ENCODE data around the gene GTF3C6. TPM values are rescaled to one million over a fixed set of nuclear protein-coding genes. Genes with fewer than 3 reads are reported as not detected.
"Not testable (repeated sequence)": the region's sequence is repeated elsewhere in the genome, so short reads cannot be mapped to it uniquely, and the experiment has no call there.

Gene GTF3C6
- total RNA-seq, 1 experiment from 2014 or later, result 199 TPM

DNA sequence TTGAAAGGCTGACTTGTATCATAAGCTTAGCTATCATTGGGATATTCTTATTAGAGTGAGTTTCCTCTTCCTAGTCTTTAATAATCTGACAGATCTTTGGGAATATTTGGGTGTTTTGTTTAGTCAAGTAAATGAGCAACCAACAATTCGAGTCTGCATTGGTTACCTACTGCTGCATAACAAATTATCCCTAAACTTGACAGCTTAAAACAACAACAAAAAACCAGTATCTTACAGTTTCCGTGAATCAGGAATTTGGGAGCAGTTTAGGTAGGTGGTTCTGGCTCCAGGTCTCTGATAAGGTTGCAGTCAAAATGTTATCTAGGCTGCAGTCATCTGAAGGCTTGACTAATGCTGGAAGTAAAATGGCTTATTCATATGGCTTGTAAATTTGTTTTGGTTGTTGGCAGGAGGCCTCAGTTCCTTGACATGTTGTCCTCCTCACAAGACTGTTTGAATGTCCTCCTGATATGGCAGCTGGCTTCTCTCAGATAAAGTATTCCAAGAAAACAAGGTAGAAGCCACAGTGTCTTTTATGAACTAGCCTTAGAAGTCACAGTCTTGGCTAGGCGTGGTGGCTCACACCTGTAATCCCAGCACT is 7.2 kb downstream of the GTF3C6 start:
- BruUV-seq (replicated peaks), result no TSS peak
- intact Hi-C loops (cut with micrococcal nuclease; ENCODE audit: unreplicated experiment), result no loop called here
- no peak overlapping the region for H3K27ac ChIP-seq (ENCODE audit: low read depth, low read length, poor library complexity, severe bottlenecking)
- peaks cover 55% of the 10 kb centered on the region for H3K36me3 ChIP-seq (ENCODE audit: insufficient read depth, low read length, poor library complexity, severe bottlenecking)
- ChIA-PET CTCF (no interaction called here), POLR2A (ENCODE audit: low non-redundant PET) (no interaction called here)
- H3K4me1 ChIP-seq (ENCODE audit: insufficient read depth, low read length, poor library complexity, severe bottlenecking), result no peaks in the 10 kb centered on the region
- no peaks in the 10 kb centered on the region for H3K27me3 ChIP-seq (replicated peaks; ENCODE audit: insufficient read depth, low read depth, low read length, poor library complexity)
- TF ChIP-seq EZH2 (IDR thresholded peaks at IDR 0.05; ENCODE audit: borderline replicate concordance, low read depth, low read length, poor library complexity, severe bottlenecking), result no peak
- TF ChIP-seq, protein P1, sequence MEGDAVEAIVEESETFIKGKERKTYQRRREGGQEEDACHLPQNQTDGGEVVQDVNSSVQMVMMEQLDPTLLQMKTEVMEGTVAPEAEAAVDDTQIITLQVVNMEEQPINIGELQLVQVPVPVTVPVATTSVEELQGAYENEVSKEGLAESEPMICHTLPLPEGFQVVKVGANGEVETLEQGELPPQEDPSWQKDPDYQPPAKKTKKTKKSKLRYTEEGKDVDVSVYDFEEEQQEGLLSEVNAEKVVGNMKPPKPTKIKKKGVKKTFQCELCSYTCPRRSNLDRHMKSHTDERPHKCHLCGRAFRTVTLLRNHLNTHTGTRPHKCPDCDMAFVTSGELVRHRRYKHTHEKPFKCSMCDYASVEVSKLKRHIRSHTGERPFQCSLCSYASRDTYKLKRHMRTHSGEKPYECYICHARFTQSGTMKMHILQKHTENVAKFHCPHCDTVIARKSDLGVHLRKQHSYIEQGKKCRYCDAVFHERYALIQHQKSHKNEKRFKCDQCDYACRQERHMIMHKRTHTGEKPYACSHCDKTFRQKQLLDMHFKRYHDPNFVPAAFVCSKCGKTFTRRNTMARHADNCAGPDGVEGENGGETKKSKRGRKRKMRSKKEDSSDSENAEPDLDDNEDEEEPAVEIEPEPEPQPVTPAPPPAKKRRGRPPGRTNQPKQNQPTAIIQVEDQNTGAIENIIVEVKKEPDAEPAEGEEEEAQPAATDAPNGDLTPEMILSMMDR (conservative IDR thresholded peaks at IDR 0.05; ENCODE audit: low read depth, low read length), result no peak
- no peak for DNase-seq (ENCODE audit: low spot score)
- H3K9me3 ChIP-seq (ENCODE audit: low read depth, low read length, poor library complexity, severe bottlenecking), result no peaks in the 10 kb centered on the region
- H3K4me3 ChIP-seq (ENCODE audit: low read depth, low read length, poor library complexity, severe bottlenecking), result no peak overlapping the region

DNA sequence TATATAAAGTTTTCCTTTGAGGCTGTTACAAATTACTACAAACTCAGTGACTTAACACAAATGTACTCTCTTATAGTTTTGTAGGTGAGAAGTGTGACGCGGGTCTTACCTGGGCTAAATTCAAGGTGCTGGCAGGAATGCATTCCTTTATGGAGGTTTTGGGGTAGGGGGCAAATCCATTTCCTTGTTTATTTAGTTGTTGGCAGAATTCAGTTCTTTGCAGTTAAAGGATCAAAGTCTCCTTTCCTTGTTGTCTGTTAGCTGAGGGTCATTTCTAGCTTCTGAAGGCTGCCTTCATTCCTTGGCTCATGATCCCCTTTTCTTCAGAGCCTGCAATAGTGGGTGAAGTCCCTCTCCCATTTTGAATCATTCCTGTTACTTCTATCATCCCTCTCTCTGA is 10.2 kb downstream of the GTF3C6 start:
- H3K4me3 ChIP-seq (ENCODE audit: low read depth, low read length, poor library complexity, severe bottlenecking); H3K9me3 ChIP-seq (ENCODE audit: low read depth, low read length, poor library complexity, severe bottlenecking); H3K27me3 ChIP-seq (replicated peaks; ENCODE audit: insufficient read depth, low read depth, low read length, poor library complexity); POLR2A ChIA-PET (ENCODE audit: low non-redundant PET); BruUV-seq (replicated peaks); intact Hi-C loops (cut with micrococcal nuclease; ENCODE audit: unreplicated experiment); H3K27ac ChIP-seq (ENCODE audit: low read depth, low read length, poor library complexity, severe bottlenecking); DNase-seq (ENCODE audit: low spot score); CTCF ChIA-PET; H3K4me1 ChIP-seq (ENCODE audit: insufficient read depth, low read length, poor library complexity, severe bottlenecking): not testable (repeated sequence)
- peaks cover 27% of the 10 kb centered on the region for H3K36me3 ChIP-seq (ENCODE audit: insufficient read depth, low read length, poor library complexity, severe bottlenecking)

DNA sequence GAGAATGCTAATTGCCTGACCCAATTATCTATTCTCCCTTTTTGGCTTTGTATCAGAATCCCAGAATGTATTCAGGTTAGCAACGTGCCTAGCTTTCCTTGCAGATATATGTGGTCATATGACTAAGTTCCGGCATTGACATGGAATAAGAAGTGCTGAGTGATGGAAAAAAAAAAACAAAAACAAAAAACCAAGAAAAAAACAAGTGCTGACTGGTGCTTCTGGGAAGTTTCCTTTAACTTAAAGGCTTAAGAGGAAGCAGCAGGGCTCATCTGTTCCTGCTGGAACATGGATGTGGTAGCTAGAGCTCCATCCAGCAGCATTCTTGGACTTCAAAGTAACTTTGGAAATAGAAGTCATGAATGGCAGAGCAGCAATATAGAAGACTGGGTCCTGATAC is 13.0 kb downstream of the GTF3C6 start:
- no peaks in the 10 kb centered on the region for H3K27me3 ChIP-seq (replicated peaks; ENCODE audit: insufficient read depth, low read depth, low read length, poor library complexity)
- H3K4me3 ChIP-seq (ENCODE audit: low read depth, low read length, poor library complexity, severe bottlenecking), result no peak overlapping the region
- H3K27ac ChIP-seq (ENCODE audit: low read depth, low read length, poor library complexity, severe bottlenecking), result no peak overlapping the region
- H3K36me3 ChIP-seq (ENCODE audit: insufficient read depth, low read length, poor library complexity, severe bottlenecking), result peaks cover 15% of the 10 kb centered on the region
- ChIA-PET CTCF (no interaction called here), POLR2A (ENCODE audit: low non-redundant PET) (no interaction called here)
- H3K4me1 ChIP-seq (ENCODE audit: insufficient read depth, low read length, poor library complexity, severe bottlenecking), result no peaks in the 10 kb centered on the region
- H3K9me3 ChIP-seq (ENCODE audit: low read depth, low read length, poor library complexity, severe bottlenecking), result no peaks in the 10 kb centered on the region
- TF ChIP-seq, protein P1 (conservative IDR thresholded peaks at IDR 0.05; ENCODE audit: low read depth, low read length), result no peak
- no peak for TF ChIP-seq EZH2 (IDR thresholded peaks at IDR 0.05; ENCODE audit: borderline replicate concordance, low read depth, low read length, poor library complexity, severe bottlenecking)
- no peak for DNase-seq (ENCODE audit: low spot score)
- intact Hi-C loops (cut with micrococcal nuclease; ENCODE audit: unreplicated experiment), result no loop called here
- BruUV-seq (replicated peaks), result no TSS peak

DNA sequence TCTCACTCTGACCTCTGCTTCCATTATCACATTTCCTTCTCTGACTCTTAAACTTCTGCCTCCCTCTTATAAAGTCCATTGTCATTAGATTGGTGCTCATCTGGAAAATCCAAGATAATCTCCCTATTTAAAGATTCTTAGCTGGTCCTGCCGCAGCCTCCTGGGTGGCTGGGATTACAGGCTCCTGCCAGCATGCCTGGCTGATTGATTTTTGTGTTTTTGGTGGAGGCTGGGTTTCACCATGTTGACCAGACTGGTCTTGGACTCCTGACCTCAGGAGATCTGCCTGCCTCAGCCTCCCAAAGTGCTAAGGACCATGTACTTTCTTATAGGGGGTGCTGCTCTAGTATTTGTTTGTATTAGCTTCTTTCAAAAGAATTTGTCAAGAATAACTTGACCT is 18.1 kb downstream of the GTF3C6 start:
- POLR2A ChIA-PET (ENCODE audit: low non-redundant PET), result interaction anchor here (0.7 kb wide), 1 partner anchor 801 kb away, joined by 7 read pairs; no protein-coding TSS in a partner anchor
- intact Hi-C loops (cut with micrococcal nuclease; ENCODE audit: unreplicated experiment), result no loop called here
- CTCF ChIA-PET, result no interaction called here

More for the DNA sequence above, 18.1 kb downstream of the GTF3C6 start:
- Histone ChIP-seq H3K27me3 (replicated peaks; ENCODE audit: insufficient read depth, low read depth, low read length, poor library complexity) (no peaks in the 10 kb centered on the region), H3K4me3 (ENCODE audit: low read depth, low read length, poor library complexity, severe bottlenecking) (no peak overlapping the region), H3K4me1 (ENCODE audit: insufficient read depth, low read length, poor library complexity, severe bottlenecking) (no peaks in the 10 kb centered on the region), H3K9me3 (ENCODE audit: low read depth, low read length, poor library complexity, severe bottlenecking) (peaks cover 4% of the 10 kb centered on the region), H3K27ac (ENCODE audit: low read depth, low read length, poor library complexity, severe bottlenecking) (no peak overlapping the region), H3K36me3 (ENCODE audit: insufficient read depth, low read length, poor library complexity, severe bottlenecking) (no peaks in the 10 kb centered on the region)
- no TSS peak for BruUV-seq (replicated peaks)
- DNase-seq (ENCODE audit: low spot score), result no peak
- TF ChIP-seq, protein P1 (conservative IDR thresholded peaks at IDR 0.05; ENCODE audit: low read depth, low read length), result no peak
- no peak for TF ChIP-seq EZH2 (IDR thresholded peaks at IDR 0.05; ENCODE audit: borderline replicate concordance, low read depth, low read length, poor library complexity, severe bottlenecking)
